ENCODE measurements around the gene KRT84.

Gene KRT84

DNA sequence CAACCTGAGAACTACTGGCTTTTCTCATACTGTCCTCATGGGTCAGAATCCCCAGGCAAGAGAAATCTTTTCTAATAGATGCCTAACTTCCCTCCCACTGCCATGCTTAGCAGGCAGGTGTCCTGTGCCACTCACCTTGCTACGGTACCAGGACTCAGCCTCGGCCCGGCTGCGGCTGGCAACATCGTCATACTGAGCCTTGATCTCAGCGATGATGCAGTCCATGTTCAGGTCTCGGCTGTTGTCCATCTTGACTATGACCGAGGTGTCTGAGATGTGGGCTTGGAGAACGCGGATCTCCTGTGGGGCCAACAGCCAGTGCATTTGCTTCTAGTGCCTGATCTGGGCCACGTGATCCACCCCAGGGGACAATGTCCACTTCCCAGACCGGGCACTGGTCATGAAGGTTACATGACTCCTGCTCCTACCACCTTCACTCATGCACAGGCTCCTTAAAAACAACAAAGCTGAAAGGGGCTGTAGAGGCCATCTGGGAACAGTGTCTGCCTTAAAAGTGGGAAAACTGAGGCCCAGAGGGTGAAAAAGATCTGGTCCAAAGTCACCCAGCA is 22.3 kb downstream of the KRT84 start:
- in situ Hi-C loops (cut with HindIII; ENCODE audit: low sequenced_read_pairs), result no loop called here

DNA sequence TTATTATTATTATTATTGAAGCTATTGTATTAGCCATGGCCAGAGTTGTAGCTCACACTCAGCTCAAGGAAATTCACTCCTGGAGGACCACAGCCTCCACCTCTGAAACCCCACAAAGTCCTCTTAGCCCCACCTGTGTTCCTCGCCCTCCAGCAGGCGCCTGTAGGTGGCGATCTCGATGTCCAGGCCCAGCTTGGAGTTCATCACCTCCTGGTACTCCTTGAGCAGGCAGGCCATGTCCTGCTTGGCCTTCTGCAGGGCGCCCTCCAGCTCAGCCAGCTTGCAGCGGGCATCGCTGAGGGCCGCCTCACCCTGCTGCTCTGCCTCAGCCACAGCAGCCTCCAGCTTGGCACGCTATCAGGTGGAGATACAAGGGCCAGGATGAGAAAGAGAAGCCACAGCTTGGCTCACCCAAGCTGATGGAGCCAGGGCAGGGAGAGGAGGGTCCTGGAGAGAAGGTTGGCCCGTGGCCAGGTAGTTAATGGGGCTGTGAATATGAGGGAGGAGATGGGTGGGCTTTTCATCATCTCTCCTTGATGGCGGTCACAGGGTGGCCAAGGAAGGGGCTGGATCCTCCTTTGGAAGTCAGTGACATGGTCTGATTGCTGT is 23.2 kb downstream of the KRT84 start:
- in situ Hi-C loops (cut with HindIII; ENCODE audit: low sequenced_read_pairs), result no loop called here

DNA sequence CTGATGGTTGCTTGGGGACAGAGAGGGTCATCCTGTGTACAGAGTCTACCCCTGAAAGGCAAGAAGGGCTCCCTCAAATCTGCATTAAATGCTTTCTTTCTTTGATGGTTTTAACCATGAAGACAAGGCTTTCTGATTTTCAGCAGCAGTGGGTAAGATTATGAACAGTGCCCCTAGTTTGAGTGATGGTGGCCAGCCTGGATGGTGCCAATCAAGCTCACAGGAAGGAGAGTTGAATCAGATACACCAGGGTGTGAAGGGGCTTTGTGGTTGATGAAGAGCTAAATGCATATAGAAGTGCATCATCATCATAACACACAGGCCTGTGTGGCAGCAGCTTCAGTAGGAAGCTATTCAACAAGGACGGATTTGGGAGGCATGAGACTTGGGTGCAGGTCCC is 23.9 kb downstream of the KRT84 start:
- in situ Hi-C loops (cut with HindIII; ENCODE audit: low sequenced_read_pairs), result no loop called here

- in situ Hi-C loops (cut with HindIII; ENCODE audit: low sequenced_read_pairs), result no loop called here
These were observed 24.7 kb downstream of the KRT84 start for GRCh38 chr12:52360663-52361271.

- in situ Hi-C loops (cut with HindIII; ENCODE audit: low sequenced_read_pairs), result no loop called here
These were observed 25.3 kb downstream of the KRT84 start for GRCh38 chr12:52360106-52360662.

GRCh38 chr12:52359621-52360061 is 25.8 kb downstream of the KRT84 start:
- in situ Hi-C loops (cut with HindIII; ENCODE audit: low sequenced_read_pairs), result no loop called here

GRCh38 chr12:52358575-52359350 is 26.7 kb downstream of the KRT84 start:
- in situ Hi-C loops (cut with HindIII; ENCODE audit: low sequenced_read_pairs), result no loop called here

DNA sequence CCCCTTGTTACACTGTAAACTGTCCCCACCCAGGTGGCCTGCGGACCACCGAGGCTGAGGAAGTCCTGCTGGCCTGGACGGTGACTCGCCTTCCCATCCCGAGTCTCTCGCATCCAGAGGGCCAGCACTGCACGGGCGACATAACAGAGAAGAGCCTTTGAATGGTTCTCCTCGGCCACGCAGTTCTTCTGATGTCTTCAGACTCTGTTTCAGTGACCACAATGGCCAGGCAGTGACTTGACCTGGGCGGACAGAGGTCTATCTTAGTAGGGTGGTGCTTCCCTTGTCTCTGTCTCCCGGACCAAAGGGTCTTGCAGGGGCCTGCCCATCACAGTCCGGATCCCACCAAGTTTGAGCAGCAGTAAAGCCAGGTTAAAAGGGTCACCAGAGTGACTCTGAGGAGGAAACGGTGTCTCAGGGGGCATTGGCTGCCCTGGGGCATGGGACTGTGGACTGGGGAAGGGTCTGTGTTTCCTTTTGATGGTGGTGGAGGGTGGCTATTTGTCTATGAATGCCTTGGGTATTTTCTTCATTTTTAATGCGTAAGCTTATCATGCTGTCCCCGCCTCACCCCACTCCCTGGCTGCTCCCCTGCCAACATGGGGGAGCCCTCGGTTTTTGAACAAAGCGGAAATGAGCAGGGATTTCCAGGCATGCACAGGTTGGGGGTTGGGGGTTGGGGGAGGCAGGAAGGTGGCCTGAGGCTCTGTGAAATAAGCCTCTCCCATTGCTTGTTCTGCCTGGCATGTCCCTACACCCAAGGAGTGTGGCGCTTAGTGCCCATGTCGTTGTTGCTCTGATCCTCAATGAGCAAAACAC is 28.5 kb downstream of the KRT84 start:
- in situ Hi-C loops (cut with HindIII; ENCODE audit: low sequenced_read_pairs), result no loop called here

GRCh38 chr12:52356031-52356761 is 29.3 kb downstream of the KRT84 start:
- in situ Hi-C loops (cut with HindIII; ENCODE audit: low sequenced_read_pairs), result no loop called here

DNA sequence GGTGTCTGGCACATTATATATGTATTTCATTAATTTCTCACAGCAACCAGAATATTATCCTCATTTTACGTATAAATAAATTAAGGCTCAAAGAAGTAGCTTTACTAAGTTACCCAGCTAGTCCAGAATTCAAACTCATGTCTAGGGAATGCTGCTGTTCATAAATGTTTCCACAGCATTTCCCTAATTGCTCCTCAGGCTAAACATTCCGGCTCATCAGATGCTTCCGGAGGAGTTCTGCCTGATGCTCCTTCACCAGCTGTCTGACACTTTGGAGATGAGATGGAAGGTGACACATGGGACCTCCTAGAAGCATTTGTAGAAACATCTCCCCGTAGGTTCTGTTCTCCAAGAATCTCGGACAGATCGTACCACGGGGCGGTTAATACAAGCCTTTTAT is 30.3 kb downstream of the KRT84 start:
- in situ Hi-C loops (cut with HindIII; ENCODE audit: low sequenced_read_pairs), result no loop called here

DNA sequence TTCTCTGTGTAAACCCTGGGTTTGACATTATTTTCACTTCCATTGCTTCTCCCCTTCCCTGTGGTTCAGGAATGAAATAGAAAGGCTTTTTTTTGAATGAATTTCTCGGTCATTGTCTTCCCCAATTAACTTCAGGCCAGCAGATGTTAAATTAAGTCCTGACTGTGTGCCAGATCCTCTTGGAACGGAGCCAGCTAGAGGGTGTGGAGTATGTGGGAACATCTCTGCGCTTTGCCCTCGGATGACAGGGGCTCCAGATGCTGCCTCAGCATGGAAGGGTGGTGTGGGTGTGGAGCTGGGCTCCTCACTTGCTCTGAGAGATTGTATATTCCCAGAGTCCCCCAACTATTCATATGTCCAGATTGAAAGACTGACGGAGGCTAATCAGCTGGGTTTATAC is 31.3 kb downstream of the KRT84 start:
- in situ Hi-C loops (cut with HindIII; ENCODE audit: low sequenced_read_pairs), result no loop called here

GRCh38 chr12:52353766-52354165 is 31.7 kb downstream of the KRT84 start:
- in situ Hi-C loops (cut with HindIII; ENCODE audit: low sequenced_read_pairs), result no loop called here

DNA sequence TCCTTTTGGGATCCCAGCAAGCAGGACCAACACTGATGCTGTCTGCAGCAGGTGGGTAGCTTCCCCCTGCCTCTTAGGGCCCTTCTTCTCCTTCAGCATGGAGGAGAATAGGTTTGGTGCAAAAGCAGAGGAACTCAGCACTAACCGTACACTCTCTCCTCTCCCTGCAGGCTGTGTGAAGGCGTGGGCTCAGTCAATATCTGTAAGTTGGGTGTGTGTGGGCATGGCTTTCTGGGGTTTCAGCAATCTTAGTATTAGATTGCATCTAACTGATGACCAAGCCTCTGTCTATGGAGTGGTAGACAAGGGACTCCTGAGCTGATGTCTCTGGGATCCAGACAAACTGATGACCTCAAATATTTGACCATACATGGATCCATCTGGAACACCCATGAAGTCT is 32.5 kb downstream of the KRT84 start:
- in situ Hi-C loops (cut with HindIII; ENCODE audit: low sequenced_read_pairs), result no loop called here

DNA sequence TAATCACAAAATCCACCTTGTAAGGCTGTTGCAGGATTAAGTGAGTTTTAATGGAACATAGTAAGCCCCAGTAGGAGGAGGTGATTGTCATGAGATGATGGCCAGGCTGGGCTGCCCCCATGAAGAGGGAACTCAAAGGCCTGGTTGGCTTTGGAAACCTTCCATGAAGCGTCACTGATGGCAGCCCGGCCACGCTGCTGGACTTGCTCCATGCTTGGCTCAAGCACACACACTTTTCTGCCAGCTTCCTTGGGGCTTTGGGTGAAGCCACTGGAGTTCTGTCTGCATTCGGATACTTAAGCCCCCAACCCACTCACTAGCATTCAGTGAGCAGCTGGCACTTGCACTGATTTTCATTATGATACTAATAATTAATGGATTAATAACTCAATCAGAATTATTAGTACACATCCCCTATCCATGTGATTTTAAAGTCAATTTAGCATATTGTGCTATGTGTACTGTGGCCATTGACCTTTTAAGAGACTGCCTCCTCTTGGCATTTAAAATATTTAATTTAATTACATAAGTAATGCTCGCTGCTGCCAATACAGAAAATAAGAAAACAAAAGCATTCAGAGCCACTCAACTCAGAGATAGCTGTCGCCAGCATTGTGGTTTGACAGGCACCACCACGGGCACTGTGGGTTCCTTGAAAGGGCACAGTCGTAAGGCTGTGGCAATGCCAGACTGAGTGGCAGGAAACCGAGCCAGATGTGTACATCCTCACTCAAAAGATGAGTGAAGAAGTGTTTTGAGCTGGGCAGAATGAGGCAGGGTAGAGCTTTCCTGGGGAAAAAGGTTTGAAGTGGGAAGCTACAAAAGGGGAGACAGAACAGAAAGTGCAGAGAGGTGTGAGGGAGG is 34.0 kb downstream of the KRT84 start:
- in situ Hi-C loops (cut with HindIII; ENCODE audit: low sequenced_read_pairs), result no loop called here

DNA sequence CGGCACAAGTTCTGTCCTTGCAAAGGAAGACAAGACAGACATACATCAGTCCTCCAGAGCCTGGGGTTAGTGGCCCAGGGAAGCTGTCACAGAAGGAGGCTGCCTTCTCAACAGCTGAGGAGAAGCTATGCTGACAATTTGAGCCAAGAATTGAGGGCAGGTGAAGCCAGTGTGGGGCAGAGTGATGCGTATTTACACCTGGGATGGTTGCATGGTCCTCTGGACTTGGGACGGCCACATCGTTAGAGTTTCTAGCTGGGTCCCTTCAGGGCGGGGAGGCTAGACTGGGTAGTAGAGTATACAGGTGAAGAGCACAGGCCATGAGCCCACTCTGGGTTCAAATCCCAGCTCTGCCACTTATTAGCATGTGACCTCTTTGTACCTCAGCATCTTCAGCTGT is 34.7 kb downstream of the KRT84 start:
- in situ Hi-C loops (cut with HindIII; ENCODE audit: low sequenced_read_pairs), result no loop called here

GRCh38 chr12:52350021-52350620 is 35.3 kb downstream of the KRT84 start:
- in situ Hi-C loops (cut with HindIII; ENCODE audit: low sequenced_read_pairs), result no loop called here

DNA sequence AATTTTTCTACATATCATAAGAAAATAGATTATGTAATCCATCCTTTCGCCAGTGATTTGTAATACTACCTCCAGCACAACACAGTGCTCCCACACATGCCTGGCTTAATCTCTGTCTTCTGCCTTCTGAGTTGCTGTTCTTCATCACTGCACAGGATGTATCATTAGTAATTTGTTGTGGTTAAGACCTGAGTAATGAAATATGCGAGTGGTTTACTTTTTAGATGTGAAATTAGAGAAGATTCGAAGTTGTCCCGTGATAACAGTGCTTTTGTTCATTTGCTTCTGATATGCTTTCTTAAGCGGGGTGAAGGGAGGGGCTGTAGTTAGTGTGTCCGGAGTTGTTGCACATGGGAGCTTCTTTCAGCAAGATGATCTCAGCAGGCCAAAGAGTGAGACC is 36.3 kb downstream of the KRT84 start:
- in situ Hi-C loops (cut with HindIII; ENCODE audit: low sequenced_read_pairs), result no loop called here

All from endothelial cell of hepatic sinusoid (primary cell).